Astrocyte of the hippocampus (primary cell): ENCODE data around the gene SCTR.

Experiments
- DNase-seq: peaks from one replicate; pipeline ENCODE4 v3.0.0; 2011; ENCODE audit warnings: low read depth, low spot score

SCTR gene

GRCh38 chr2:119523383-119523951, 816 bp downstream of the SCTR start:
- DNase-seq = peak; percentile 7

GRCh38 chr2:119522671-119523070, 1.6 kb downstream of the SCTR start:
- DNase-seq = no peak

GRCh38 chr2:119521433-119522050, 2.7 kb downstream of the SCTR start:
- DNase-seq = no peak

- DNase-seq = no peak
Measured at GRCh38 chr2:119520696-119521432, 3.4 kb downstream of the SCTR start.

GRCh38 chr2:119519057-119519408, 5.2 kb downstream of the SCTR start:
- DNase-seq = no peak

GRCh38 chr2:119518401-119519056, 5.8 kb downstream of the SCTR start:
- no peak for DNase-seq

- peak; percentile 57 for DNase-seq
Measured at GRCh38 chr2:119517433-119517832, 6.8 kb downstream of the SCTR start.

GRCh38 chr2:119516121-119516520, 8.2 kb downstream of the SCTR start:
- no peak for DNase-seq

- DNase-seq = no peak
Measured at GRCh38 chr2:119513832-119514231, 10.5 kb downstream of the SCTR start.

- no peak for DNase-seq
Measured at GRCh38 chr2:119512946-119513345, 11.3 kb downstream of the SCTR start.

- no peak for DNase-seq
Measured at GRCh38 chr2:119511989-119512388, 12.3 kb downstream of the SCTR start.

- DNase-seq = no peak
Measured at GRCh38 chr2:119508756-119509155, 15.5 kb downstream of the SCTR start.

- DNase-seq = no peak
Measured at GRCh38 chr2:119496682-119497081, 27.6 kb downstream of the SCTR start.

GRCh38 chr2:119495948-119496347, 28.3 kb downstream of the SCTR start:
- no peak for DNase-seq

- no peak for DNase-seq
Measured at GRCh38 chr2:119494163-119494790, 30.0 kb downstream of the SCTR start.

GRCh38 chr2:119491776-119492525, 32.3 kb downstream of the SCTR start:
- peak; percentile 95 for DNase-seq

- DNase-seq = no peak
Measured at GRCh38 chr2:119490653-119491195, 33.6 kb downstream of the SCTR start.

GRCh38 chr2:119490106-119490505, 34.2 kb downstream of the SCTR start:
- DNase-seq = no peak

GRCh38 chr2:119489232-119489952, 34.9 kb downstream of the SCTR start:
- no peak for DNase-seq
